CD14-positive monocyte (primary cell): Measurements from ENCODE around the gene RHBDL1. TPM values are rescaled to one million over a fixed set of nuclear protein-coding genes. Genes with fewer than 3 reads are reported as not detected.

ENCODE experiments used
- DNase-seq, 3 donors: peaks; one replicate each; pipeline ENCODE4 v3.0.0-alpha.2; 2011 to 2022
- H2AFZ ChIP-seq: 2 replicates; pipeline ENCODE4 v1.6.0; 2012; ENCODE audit warnings: mild to moderate bottlenecking, low read depth, low read length, inconsistent platforms; ENCODE audit not compliant: insufficient read depth, poor library complexity, severe bottlenecking
- H3K27ac ChIP-seq, 2 donors: 1 replicate in 1 of 2; 2 replicates in 1 of 2; pipeline ENCODE4 v1.5.1; 2012 to 2013; ENCODE audit warnings: low read length in 2 of 2, control low read depth in 1 of 2, inconsistent platforms in 1 of 2, low read depth in 1 of 2, mild to moderate bottlenecking in 1 of 2
- H3K27me3 ChIP-seq, 2 donors: one replicate each; pipeline versions ENCODE4 v1.6.0 to v1.6.1; 2011 to 2013; ENCODE audit warnings: low read length in 2 of 2; ENCODE audit not compliant: control insufficient read depth in 2 of 2, insufficient read depth in 2 of 2
- H3K36me3 ChIP-seq, 2 donors: replicated peaks in 1 of 2; 1 replicate in 1 of 2; 2 replicates in 1 of 2; pipeline versions ENCODE4 v1.5.1 to v1.6.1; 2012 to 2013; ENCODE audit warnings: low read length in 2 of 2, control low read depth in 1 of 2, inconsistent platforms in 1 of 2, mild to moderate bottlenecking in 1 of 2; ENCODE audit not compliant: insufficient read depth in 2 of 2, control insufficient read depth in 1 of 2
- H3K4me1 ChIP-seq, 2 donors: 1 replicate in 1 of 2; 2 replicates in 1 of 2; pipeline versions ENCODE4 v1.5.1 to v1.6.1; 2012 to 2013; ENCODE audit warnings: low read length in 2 of 2, control low read depth in 1 of 2, inconsistent platforms in 1 of 2, mild to moderate bottlenecking in 1 of 2, moderate library complexity in 1 of 2; ENCODE audit not compliant: insufficient read depth in 2 of 2, control insufficient read depth in 1 of 2
- H3K4me2 ChIP-seq: replicated peaks from 2 replicates; pipeline ENCODE3; 2012; ENCODE audit warnings: low read length, moderate library complexity, mild to moderate bottlenecking; ENCODE audit not compliant: poor library complexity, severe bottlenecking; ENCODE audit errors: extremely low read depth
- H3K4me3 ChIP-seq, 3 experiments: fragments of 200-600 bp in 1 of 3; sonication (generic) in 1 of 3; replicated peaks in 1 of 3; 1 replicate in 2 of 3; 2 replicates in 1 of 3; pipeline ENCODE4 v1.5.1; 2011 to 2013; ENCODE audit warnings: low read length in 3 of 3, mild to moderate bottlenecking in 3 of 3, control low read depth in 2 of 3, low read depth in 2 of 3, inconsistent platforms in 1 of 3, moderate library complexity in 1 of 3
- H3K79me2 ChIP-seq: 2 replicates; pipeline ENCODE4 v1.6.0; 2012; ENCODE audit warnings: mild to moderate bottlenecking, control low read depth, inconsistent platforms, low read length, moderate library complexity; ENCODE audit not compliant: insufficient read depth
- H3K9ac ChIP-seq: 2 replicates; pipeline ENCODE4 v1.6.0; 2017; ENCODE audit warnings: low read length, mild to moderate bottlenecking; ENCODE audit not compliant: insufficient read depth, poor library complexity, severe bottlenecking
- H3K9me3 ChIP-seq, 2 donors: replicated peaks in 1 of 2; 1 replicate in 1 of 2; 2 replicates in 1 of 2; pipeline versions ENCODE4 v1.5.1 to v1.6.1; 2012 to 2013; ENCODE audit warnings: low read length in 2 of 2, control low read depth in 1 of 2; ENCODE audit not compliant: control insufficient read depth in 1 of 2, insufficient read depth in 1 of 2
- H4K20me1 ChIP-seq: 2 replicates; pipeline ENCODE4 v1.6.0; 2012; ENCODE audit warnings: mild to moderate bottlenecking, low read length, control low read depth, moderate library complexity; ENCODE audit not compliant: insufficient read depth
- H3K27ac Mint-ChIP-seq, 7 donors: one replicate each; pipeline ENCODE4 v1.8.0; 2020; ENCODE audit warnings: mild to moderate bottlenecking in 7 of 7, mixed read lengths in 7 of 7, moderate library complexity in 6 of 7, inconsistent platforms in 2 of 7
- H3K27me3 Mint-ChIP-seq, 3 donors: one replicate each; pipeline ENCODE4 v1.8.0; 2021 to 2022; ENCODE audit warnings: low read depth in 3 of 3, mild to moderate bottlenecking in 3 of 3, mixed read lengths in 3 of 3, moderate library complexity in 3 of 3, inconsistent platforms in 1 of 3
- H3K36me3 Mint-ChIP-seq, 2 donors: one replicate each; pipeline ENCODE4 v1.8.0; 2020; ENCODE audit warnings: mixed read lengths in 2 of 2, inconsistent platforms in 1 of 2, mild to moderate bottlenecking in 1 of 2
- H3K4me1 Mint-ChIP-seq: one replicate; pipeline ENCODE4 v1.8.0; 2020; ENCODE audit warnings: mild to moderate bottlenecking, mixed read lengths
- H3K4me3 Mint-ChIP-seq, 2 donors: one replicate each; pipeline ENCODE4 v1.8.0; 2020; ENCODE audit warnings: mild to moderate bottlenecking in 2 of 2, mixed read lengths in 2 of 2, moderate library complexity in 1 of 2
- H3K9me3 Mint-ChIP-seq, 7 donors: one replicate each; pipeline ENCODE4 v1.8.0; 2020 to 2022; ENCODE audit warnings: mixed read lengths in 7 of 7, mild to moderate bottlenecking in 6 of 7, moderate library complexity in 6 of 7, inconsistent platforms in 2 of 7
- WGBS: methylation state at CpG from one replicate; pipeline ENCODE4 v1.1.5; 2013; ENCODE audit warnings: missing lambda C conversion rate; ENCODE audit not compliant: insufficient coverage; 5-methylcytosine and 5-hydroxymethylcytosine counted together
- intact Hi-C, 2 donors: fragments of 100-400 bp; cut with micrococcal nuclease; formaldehyde crosslinking; loops; one replicate each; pipeline versions ENCODE4 v1.15.0 to v1.15.1; 2023
- polyA plus RNA-seq, 3 donors: library from polyadenylated mRNA; depleted of rRNA in 1 of 3; unstranded in 2 of 3; stranded (reverse) in 1 of 3; fragments of 300-500 nt in 2 of 3; fragments of >200 nt in 1 of 3; fragmentation: Illumina TruSeq in 2 of 3; gene quantifications; 1 replicate in 2 of 3; 2 replicates in 1 of 3; pipeline ENCODE4 v1.2.3, GENCODE V29; 2012 to 2021
- TF ChIP-seq, protein P1 (sequence below): fragments of 200-600 bp; IDR thresholded peaks from one replicate; pipeline ENCODE4 v1.8.0; 2022; ENCODE audit warnings: antibody characterized with exemption, mild to moderate bottlenecking

The RHBDL1 gene
- polyA plus RNA-seq, 3 donors, result 1.3 TPM; not detected in 2

DNA sequence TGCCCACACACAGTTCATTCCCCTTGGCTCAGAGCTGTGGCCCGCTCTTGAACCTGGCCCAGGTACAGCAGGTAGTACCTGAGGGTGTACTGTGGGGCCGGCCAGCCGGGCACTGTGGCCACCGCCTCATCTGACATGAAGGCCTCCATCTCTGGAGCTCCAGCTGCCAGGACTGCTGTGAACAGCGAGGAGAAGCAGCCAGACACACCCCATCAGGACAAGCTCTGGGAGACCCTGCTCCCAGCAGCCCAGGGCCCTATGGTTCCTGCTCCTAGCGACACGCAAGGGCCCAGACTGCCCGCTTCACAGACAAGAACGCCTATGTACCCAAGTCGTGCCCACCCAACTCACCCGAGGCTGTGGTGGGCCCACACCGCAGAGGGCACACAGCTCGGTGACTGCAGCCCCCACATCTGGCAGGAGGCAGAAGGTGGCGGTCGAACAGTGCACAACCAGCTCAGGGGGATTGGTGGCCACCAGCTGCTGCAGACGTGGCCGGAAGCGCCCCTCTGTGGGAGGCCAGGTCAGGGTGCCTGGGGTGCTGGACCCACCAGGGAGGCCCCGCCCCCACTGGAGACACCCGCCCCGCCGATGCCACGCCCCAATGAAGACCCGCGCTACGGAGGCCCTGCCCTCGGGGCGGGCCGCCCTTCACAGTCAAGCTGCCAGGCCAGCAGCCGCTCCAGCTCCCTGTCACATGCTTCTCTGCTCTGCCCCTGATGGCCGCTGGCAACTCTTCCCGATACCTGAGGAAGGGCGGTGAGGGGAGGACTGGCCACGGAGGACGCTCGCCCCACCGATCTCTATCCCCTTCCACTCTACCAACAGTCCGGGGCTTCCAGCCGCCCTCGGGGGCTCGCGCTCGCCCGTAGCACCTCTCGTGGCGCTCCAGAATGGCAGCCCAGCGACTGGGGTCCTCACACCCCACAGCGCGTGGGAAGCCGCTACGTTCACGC, 3.7 kb downstream of the RHBDL1 start:
- H3K4me3 ChIP-seq, result peak overlapping the region; percentile 32 to 82 (median 40)
- peaks cover 44% of the 10 kb centered on the region for H4K20me1 ChIP-seq
- peak overlapping the region in 4 of 7 donors; percentile 25 to 84 (median 53) for H3K27ac Mint-ChIP-seq
- peaks cover 16 to 22% of the 10 kb centered on the region in 2 donors for H3K36me3 Mint-ChIP-seq
- peaks cover 0 to 5% (median 0%) of the 10 kb centered on the region in 7 donors for H3K9me3 Mint-ChIP-seq
- H3K4me3 Mint-ChIP-seq, result peak overlapping the region; percentile 79 to 90
- peaks cover 37 to 58% of the 10 kb centered on the region in 2 donors for H3K4me1 ChIP-seq
- H3K36me3 ChIP-seq, result peaks cover 10 to 21% of the 10 kb centered on the region in 2 donors
- H3K4me2 ChIP-seq, result peak overlapping the region; percentile 95
- TF ChIP-seq, protein P1, sequence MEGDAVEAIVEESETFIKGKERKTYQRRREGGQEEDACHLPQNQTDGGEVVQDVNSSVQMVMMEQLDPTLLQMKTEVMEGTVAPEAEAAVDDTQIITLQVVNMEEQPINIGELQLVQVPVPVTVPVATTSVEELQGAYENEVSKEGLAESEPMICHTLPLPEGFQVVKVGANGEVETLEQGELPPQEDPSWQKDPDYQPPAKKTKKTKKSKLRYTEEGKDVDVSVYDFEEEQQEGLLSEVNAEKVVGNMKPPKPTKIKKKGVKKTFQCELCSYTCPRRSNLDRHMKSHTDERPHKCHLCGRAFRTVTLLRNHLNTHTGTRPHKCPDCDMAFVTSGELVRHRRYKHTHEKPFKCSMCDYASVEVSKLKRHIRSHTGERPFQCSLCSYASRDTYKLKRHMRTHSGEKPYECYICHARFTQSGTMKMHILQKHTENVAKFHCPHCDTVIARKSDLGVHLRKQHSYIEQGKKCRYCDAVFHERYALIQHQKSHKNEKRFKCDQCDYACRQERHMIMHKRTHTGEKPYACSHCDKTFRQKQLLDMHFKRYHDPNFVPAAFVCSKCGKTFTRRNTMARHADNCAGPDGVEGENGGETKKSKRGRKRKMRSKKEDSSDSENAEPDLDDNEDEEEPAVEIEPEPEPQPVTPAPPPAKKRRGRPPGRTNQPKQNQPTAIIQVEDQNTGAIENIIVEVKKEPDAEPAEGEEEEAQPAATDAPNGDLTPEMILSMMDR, result no peak
- DNase-seq, result peak in 2 of 3 donors; percentile 17 to 20
- peaks cover 33% of the 10 kb centered on the region for H3K4me1 Mint-ChIP-seq
- 34% methylated on average over 29 of the region's 52 CpGs for WGBS
- H2AFZ ChIP-seq, result peak overlapping the region; percentile 82
- H3K27me3 Mint-ChIP-seq, result peaks cover 21 to 37% (median 23%) of the 10 kb centered on the region in 3 donors
- no peaks in the 10 kb centered on the region for H3K9me3 ChIP-seq
- peaks cover 33% of the 10 kb centered on the region for H3K79me2 ChIP-seq
- H3K9ac ChIP-seq, result peak overlapping the region; percentile 49
- peaks cover 3 to 30% of the 10 kb centered on the region in 2 donors for H3K27me3 ChIP-seq
- H3K27ac ChIP-seq, result no peak overlapping the region
- intact Hi-C loops, result loop anchor here in 1 of 2 donors (2.0 kb wide), 1 partner anchor 16 kb away; no protein-coding TSS in a partner anchor

DNA sequence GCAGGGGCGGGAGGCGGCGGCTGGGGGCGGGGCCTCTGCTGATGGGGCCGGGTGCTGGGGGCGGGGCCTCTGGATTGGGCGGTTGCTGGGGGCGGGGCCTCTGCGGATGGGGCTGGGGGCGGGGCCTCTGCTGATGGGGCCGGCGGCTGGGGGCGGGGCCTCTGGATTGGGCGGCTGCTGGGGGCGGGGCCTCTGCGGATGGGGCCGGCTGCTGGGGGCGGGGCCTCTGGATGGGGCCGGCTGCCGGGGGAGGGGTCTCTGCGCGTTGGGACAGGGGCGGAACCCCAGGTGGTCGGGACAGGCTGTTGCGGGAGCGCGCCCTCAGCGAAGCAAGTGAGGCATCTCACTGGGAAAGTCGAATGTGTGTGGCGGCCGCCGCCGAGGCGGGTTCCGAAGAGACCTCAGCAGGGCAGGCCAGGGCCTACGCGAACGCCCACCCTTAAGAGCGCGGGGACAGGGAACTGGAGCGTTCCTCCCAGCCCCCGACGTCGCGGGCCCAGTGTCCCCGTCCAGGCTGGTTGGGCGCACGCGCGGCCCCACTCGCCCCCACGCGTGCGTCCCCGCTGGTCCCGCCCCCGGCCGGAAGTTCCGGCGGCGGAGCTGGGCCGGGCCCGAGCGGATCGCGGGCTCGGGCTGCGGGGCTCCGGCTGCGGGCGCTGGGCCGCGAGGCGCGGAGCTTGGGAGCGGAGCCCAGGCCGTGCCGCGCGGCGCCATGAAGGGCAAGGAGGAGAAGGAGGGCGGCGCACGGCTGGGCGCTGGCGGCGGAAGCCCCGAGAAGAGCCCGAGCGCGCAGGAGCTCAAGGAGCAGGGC, 4.5 kb downstream of the RHBDL1 start, which contains the start of gene STUB1:
Gene STUB1 (plus strand): TSS at position 597 of the 811 bp plus-strand sequence. CDS start 116 bp downstream, at position 713.
- H3K27me3 ChIP-seq, result peaks cover 3 to 25% of the 10 kb centered on the region in 2 donors
- Mint-ChIP-seq H3K9me3 (peaks cover 0 to 3% (median 0%) of the 10 kb centered on the region in 7 donors), H3K27ac (peak within 1 kb of the TSS; percentile 63 to 93 (median 91)), H3K27me3 (peaks cover 16 to 30% (median 19%) of the 10 kb centered on the region in 3 donors), H3K4me3 (peak within 1 kb of the TSS; percentile 79 to 90), H3K36me3 (peaks cover 14 to 21% of the 10 kb centered on the region in 2 donors), H3K4me1 (peaks cover 29% of the 10 kb centered on the region)
- H3K4me3 ChIP-seq, result peak within 1 kb of the TSS; percentile 58 to 82 (median 76)
- DNase-seq, result peak; percentile 73 to 85 (median 75)
- under 1% methylated on average over 76 of the region's 91 CpGs for WGBS
- peaks cover 33% of the 10 kb centered on the region for H3K79me2 ChIP-seq
- peaks cover 35% of the 10 kb centered on the region for H4K20me1 ChIP-seq
- H3K9me3 ChIP-seq, result no peaks in the 10 kb centered on the region
- peaks cover 10 to 20% of the 10 kb centered on the region in 2 donors for H3K36me3 ChIP-seq
- TF ChIP-seq, protein P1, result no peak
- H2AFZ ChIP-seq, result peak within 1 kb of the TSS; percentile 82
- H3K9ac ChIP-seq, result peak within 1 kb of the TSS; percentile 78
- intact Hi-C loops, result loop anchor here (2.0 to 5.0 kb wide), 3 partner anchors 17 to 93 kb away; partner anchors contain the start of gene METTL26 (in 1 of the 2)
- H3K4me1 ChIP-seq, result peaks cover 39 to 59% of the 10 kb centered on the region in 2 donors
- peak within 1 kb of the TSS; percentile 74 to 85 for H3K27ac ChIP-seq
- H3K4me2 ChIP-seq, result peak within 1 kb of the TSS; percentile 95
